Activated CD4-positive, alpha-beta T cell treated with anti-CD3 and anti-CD28 coated beads, Interleukin-10, Interleukin-2, amounts not matched to agents 100 ng/mL and 50 ng/mL, durations not matched to agents 16 hours and 8 hours (primary cell): ENCODE measurements around the gene WDR27.
A peak's percentile ranks its signal among the peaks of the same experiment; 100 is the strongest.

Experiments used
- DNase-seq: peaks from one replicate; pipeline ENCODE4 v3.0.0-alpha.2; 2020

The WDR27 gene

DNA sequence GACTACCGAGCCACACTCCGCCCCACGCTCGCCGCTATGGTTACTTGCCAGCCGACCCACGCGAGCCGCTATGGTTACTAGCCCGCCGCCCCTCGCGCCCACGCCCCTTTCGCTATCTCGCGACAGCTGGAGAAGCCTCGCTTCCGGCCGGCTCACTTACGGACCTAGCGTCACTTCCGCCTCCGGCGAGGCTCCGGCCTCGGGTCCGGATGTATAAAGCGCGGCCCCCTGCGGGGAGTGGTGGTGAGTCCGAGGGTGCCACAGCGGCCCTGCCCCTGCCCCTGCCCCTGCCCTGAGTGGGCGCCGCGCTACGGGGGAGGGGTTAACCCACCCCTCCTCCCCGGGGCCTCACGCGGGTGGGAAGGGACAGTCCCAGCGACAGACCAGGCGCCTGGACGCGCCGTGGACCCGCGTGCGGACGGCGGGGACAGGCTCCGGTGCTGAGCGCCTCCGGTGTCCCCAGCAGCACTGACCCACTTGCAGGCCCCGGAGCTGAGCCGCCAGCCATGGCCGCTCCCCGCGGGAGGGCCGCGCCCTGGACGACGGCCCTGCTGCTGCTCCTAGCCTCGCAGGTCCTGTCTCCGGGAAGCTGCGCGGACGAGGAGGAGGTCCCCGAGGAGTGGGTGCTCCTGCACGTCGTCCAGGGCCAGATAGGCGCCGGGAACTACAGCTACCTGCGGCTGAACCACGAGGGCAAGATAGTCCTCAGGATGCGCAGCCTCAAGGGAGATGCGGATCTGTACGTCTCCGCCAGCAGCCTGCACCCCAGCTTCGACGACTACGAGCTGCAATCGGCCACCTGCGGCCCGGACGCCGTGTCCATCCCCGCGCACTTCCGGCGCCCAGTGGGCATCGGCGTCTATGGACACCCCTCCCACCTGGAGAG is at the start of gene WDR27, which contains the start of gene C6orf120:
Gene WDR27, minus strand, starts transcription at position 76 of the 886 bp plus-strand sequence. CDS start 13,024 bp downstream, outside the sequence.
Gene C6orf120, plus strand, starts transcription at position 173 of the 886 bp plus-strand sequence. Its CDS starts 334 bp downstream, at position 507.
- peak; percentile 98 for DNase-seq

DNA sequence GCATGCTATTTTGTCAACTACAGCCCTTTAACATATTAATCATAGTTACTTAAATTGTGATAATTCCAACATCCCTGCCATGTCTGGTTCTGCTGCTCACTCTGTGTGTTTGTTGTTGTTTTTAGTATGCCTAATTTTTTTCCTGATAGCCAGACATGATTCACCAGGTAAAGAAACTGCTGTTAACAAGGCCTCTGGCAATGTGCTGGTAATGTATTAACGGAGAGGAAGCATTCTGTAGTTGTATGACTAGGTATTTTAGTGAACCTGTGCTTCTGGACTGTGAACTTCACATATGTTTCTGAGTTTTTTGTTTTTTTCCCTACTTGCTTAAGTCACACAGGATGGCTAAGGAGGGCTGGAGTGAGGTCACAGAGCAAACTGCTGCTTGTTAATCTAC is 44.7 kb upstream of the WDR27 start:
- no peak for DNase-seq

- DNase-seq, result no peak
These were observed 43.6 kb upstream of the WDR27 start for GRCh38 chr6:169745405-169745804.

DNA sequence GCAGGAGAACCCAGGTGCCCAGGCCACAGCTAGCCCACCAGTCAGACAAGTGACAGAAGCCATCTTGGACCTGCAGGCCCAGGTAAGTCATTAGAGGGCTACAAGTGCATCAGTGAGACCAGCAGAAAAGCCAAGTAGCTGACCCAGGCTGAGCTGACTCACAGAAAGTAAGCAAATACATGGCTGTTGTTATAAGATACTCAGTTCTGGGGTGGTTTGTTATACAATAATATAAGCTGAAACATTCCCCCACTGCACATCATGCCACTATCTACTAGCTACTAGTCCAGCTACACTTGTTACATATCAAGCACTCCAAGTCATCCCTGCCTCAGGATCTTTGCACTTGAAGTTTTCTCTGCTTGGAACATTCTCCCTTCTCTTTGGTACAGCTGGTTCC is 39.5 kb upstream of the WDR27 start:
- no peak for DNase-seq

DNA sequence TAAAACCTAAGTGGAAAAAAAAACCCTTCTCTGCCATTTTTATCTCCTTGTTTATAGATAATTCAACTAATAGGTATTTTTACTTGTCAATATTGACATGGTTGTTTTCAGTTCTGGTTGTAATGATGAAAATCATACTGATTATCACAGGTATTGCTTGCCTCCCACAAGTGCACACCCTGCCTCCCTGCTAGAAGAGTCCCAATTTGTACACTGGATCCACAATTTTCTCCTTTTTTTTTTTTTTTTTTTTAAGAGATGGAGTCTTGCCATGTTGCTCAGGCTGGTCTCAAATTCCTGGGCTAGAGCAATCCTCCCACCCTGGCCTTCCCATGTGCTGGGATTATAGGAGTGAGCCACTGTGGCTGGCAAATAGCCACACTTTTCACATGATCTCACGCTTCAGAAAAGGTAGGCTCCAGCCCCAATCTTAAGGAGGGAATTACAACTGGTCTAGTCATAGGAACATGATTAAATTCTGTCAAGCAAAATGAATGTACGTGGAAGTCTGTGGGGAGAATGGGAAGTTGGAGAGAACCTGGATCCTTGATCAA is 37.2 kb upstream of the WDR27 start:
- no peak for DNase-seq

GRCh38 chr6:169738204-169738975 is 36.6 kb upstream of the WDR27 start:
- DNase-seq, result no peak

GRCh38 chr6:169729961-169730360 is 28.1 kb upstream of the WDR27 start:
- DNase-seq, result no peak

DNA sequence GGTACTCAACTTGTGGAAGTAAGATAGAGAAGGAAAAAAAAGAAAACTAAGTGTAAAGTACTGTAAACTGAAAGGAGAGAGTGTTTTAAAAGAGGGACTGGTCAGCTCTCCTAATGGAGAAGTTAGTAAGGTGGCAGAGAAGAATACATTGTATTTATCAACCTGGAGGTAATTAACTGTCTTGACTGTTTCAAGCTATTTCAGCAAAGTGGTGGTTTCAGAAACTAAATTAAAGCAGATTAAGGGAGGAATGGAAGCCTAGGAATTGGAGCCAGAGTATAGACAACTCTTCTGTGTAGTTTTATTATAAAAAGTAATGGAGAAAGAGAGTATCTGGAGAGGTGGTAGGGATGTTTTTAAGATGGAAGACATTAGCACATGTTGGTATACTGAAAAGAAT is 25.1 kb upstream of the WDR27 start:
- no peak for DNase-seq

GRCh38 chr6:169726049-169726400 is 24.2 kb upstream of the WDR27 start:
- no peak for DNase-seq

DNA sequence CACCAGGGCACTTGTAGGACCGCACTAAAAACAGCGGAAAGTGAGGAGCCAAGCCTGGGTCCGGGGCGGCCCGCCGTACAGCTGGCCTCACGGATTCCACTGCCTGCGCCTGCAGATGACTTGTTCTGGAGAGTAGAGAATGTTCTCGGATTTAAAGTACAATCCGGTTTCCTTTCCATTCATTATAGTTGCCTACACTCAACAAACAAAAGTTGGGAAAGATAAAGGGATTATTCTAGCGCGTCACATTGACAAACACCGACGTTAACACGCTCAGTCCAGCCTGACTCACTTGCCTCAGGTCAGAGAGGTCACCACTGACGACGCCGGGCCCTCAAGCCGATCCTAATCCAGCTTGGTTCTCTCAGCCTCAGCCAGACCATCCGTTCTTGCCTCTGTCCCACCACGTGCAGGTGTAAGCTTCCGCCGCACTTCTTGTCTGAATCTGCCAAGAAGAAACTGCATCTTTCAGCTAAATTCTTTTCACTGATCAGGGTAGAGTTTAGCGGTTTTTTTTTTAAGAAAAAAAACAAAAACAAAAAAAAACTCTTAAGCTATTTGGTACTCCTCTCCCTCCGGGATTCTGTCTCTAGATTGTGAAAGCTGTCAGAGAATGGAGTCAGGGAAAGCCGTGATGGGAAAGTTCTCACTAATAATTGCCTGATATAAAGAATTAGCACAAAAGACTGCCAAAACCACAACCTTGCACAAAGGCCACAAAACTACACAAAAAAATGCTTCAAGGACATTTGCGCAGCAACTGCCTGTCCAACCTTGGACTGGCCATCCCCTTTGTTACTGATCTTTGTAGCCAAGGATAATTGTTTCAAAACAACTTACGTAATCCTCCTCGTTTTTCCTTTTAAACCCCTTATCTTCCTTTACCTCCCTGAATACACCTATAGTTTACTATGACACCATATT is 23.6 kb upstream of the WDR27 start:
- peak; percentile 15 for DNase-seq

DNA sequence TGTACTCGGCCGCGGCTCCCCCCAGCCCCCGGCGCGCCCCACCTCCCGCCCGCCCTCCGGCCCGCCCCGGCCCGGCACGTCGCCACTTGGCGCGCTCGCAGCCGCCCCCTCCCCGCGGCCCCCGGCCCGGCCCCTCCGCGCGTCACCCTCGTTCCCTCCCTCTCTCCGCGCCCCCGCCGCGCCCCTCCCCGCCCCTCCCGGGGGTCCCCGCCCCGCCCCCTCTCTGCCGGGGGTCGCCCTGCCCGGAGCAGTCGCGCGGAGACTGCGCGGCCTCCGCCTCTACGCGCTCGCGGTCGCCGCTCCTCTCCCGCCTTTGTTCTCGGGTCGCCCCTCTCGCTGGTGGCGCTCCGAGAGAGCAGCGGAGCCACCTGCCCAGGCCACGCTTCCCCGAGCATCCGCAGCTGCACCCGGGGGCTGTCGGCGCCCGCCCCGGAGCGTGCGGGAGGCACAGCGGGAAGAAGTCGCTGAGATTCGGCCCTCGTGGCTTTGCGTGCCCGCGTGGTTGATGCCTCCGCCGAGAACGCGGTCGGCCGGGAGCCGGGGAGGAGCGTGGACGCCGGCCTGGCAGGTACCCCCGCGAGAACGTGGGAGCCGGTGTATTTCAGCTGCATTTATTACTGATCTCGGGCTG is 22.8 kb upstream of the WDR27 start, which contains the start of gene PHF10:
Gene PHF10, minus strand, starts transcription at position 7 of the 631 bp plus-strand sequence. CDS start 569 bp downstream, outside the sequence.
- DNase-seq, result peak; percentile 75

- peak; percentile 41 for DNase-seq
These were observed 22.2 kb upstream of the WDR27 start for GRCh38 chr6:169723991-169724493.

GRCh38 chr6:169723200-169723909 is 21.5 kb upstream of the WDR27 start:
- peak; percentile 67 for DNase-seq

GRCh38 chr6:169722362-169723199 is 20.8 kb upstream of the WDR27 start:
- DNase-seq, result peak; percentile 38

DNA sequence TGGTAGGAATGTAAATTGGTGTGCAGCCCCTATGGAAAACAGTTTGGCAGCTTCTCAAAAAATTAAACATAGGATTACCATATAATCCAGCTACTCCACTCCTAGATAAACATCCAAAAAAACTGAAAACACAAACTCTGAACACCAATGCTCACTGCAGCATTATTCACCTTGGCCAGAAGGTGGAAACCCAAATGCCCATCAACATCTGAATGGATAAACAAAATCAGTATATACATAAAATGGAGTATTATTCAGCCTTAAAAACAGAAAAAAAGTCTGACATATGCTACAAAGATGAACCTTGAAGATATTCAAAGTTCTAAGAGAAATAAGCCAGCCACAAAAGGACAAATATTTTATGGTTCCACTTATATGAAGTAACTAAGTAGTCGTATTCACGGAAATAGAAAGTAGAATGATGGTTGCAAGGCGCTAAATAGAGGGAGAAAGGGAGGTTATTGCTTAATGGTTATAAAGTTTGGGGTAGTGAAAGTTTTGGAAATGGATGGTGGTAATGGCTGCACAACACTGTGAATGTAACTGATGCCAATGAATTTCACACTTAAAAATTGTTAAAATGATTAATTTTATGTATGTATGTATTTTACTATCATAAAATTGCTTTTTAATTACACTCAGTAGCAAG is 18.5 kb upstream of the WDR27 start:
- no peak for DNase-seq

DNA sequence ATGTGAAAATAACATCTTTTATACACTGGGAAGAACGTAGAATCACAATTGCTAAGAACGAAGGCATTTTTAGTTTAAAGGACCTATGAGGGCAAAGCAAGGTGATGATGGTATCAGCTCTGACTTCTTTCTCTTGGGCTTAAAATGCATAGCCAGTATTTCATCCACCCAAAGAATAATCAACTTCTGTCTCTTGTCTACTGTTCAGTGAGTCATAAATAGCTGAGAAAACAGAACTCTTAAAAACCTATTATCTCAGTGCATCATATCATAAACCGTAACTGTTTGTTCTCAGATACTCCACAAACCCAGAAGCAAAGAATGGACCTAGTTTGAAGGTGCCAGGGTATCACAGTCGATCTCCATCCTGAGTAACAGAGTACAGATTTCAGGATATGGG is 17.3 kb upstream of the WDR27 start:
- no peak for DNase-seq

GRCh38 chr6:169714595-169714994 is 12.8 kb upstream of the WDR27 start:
- no peak for DNase-seq

DNA sequence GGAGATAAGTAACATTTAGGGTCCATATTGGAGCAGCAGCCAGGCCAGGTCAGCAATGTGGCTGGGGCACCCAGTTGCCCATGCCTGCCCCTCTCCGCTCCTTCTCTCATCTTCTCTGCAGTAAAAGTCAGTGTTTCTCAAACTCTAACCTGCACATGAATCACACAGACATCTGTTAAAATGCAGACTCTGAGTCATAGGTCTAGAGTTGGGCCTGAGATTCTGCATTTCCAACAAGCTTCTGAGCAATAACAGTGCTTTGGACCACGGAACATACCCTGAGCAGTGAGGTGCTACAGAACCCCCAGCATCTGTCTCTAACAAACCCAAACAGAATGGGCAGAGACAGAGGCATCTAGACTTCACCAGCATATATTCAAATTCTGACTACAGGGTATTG is 12.3 kb upstream of the WDR27 start:
- no peak for DNase-seq

DNA sequence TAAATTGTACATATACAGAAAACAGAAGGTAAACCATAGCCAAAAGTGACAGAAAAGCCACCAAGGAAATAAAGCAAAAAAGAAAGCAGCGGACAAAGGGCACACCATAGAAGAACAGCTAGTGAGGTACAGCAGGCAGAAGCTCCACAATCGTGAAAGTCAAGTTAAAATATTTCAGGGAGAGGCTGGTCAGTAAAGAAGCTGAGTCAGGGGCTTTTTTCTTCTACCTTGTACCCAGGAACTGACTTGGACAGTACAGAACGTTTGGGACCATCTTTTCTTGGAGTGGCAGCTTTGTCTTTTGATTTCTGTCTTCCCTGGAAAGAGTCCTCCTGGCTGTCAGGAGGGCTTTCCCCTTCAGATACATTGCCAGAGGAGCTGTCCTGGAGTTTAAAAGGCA is 8.2 kb upstream of the WDR27 start:
- DNase-seq, result no peak
